Measurements from ENCODE around the gene LAMP5.

Gene LAMP5

GRCh38 chr20:9514461-9515213 lies at the start of gene LAMP5:
TSS of gene LAMP5 (plus strand) at chr20:9514590. CDS start at chr20:9514853, 263 bp downstream.
- no peak for FAIRE-seq

- FAIRE-seq = no peak
Observed at GRCh38 chr20:9467995-9468394, 46.4 kb upstream of the LAMP5 start.

GRCh38 chr20:9474835-9475415 lies 39.5 kb upstream of the LAMP5 start:
- FAIRE-seq = no peak

GRCh38 chr20:9475456-9475855 lies 38.9 kb upstream of the LAMP5 start:
- no peak for FAIRE-seq

GRCh38 chr20:9476174-9476573 lies 38.2 kb upstream of the LAMP5 start:
- no peak for FAIRE-seq

- no peak for FAIRE-seq
Observed at GRCh38 chr20:9476637-9477036, 37.8 kb upstream of the LAMP5 start.

DNA sequence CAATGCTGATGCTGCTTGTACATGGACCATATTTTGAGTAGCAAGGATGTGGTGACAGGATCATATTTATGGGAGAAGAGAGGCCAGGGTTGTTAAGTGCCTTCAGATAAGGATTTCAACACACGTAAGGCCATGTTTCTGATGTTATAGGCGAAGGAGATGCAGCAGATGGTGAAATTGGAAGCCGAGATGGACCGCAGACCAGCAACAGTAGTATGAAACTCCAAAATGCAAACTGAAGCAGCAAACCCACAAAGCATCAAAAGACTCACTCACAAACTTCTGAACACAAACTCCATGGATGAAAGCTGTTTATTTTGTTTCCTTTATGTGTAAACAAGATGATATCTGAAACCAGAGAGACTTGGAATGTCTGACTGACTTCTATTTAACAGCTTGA lies 35.6 kb upstream of the LAMP5 start:
- no peak for FAIRE-seq

- no peak for FAIRE-seq
Observed at GRCh38 chr20:9480066-9480465, 34.3 kb upstream of the LAMP5 start.

DNA sequence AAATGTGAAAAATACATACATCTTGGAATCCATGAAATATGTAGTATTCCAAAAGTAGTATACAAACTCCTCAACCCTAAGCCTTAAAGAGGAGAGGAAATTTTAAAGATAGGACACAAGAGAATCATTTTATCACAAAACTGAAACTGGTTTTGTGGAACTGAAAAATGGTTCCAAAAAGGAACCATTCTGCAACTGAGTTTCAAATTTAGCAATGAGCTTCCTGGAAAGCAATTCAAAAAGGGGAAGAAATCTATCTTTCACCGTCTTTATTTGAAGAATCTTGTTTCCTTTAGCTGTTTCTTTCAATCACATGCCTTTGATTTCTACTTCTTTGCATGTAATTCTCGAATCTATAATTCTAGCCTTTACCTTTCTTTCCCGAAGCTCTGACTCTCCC lies 32.2 kb upstream of the LAMP5 start:
- FAIRE-seq = no peak

DNA sequence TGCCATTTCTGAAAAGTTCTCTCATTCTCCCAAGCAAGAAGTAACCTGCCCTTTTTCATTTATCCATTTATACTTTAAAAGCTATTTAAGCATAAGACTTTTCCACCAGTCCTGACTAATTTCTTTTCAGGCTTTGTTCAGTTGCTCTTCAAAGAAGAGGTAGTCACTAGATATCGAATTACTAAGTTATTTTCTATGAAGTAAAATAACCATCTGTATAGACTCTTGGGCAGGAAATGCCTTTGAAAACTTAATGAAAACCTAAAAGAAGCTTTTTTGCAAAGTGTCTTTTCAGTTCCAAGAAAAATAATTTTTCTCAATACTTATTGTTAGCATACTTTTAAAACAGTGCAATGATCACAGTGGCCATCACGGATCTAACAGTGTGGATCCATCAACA lies 31.3 kb upstream of the LAMP5 start:
- no peak for FAIRE-seq

DNA sequence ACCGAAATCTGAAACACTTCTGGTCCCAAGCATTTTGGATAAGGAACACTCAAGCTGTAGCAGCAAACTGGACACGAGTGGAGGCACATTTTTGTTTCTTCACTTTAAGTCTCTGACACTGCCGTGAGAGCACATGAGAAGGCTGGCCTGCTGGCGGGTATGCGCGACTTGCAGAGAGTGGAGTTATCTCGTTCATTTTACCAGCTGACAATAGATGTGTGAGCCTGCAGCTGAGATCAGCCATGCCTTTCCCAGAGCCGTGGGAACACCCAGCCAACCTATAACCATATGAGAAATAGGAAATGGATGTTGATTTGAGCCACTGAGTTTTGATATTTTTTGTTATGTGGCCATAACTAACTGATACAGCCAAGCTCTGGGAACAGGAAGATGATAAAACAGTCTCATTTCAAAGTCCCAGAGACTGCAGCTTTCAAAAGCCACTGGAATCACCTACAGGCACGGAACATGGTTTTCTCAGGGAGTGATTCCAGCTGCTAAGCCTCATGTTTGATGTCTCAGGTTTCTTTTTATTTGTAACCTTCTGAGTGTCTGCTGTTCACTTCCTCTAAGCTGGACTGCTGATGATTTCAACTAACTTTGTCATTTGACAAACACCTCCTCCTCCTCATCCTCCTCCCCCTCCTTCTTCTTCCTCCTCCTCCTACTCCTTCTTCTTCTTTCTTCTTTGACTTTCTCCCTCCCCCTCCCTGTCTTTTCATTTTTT lies 28.6 kb upstream of the LAMP5 start:
- FAIRE-seq = no peak

DNA sequence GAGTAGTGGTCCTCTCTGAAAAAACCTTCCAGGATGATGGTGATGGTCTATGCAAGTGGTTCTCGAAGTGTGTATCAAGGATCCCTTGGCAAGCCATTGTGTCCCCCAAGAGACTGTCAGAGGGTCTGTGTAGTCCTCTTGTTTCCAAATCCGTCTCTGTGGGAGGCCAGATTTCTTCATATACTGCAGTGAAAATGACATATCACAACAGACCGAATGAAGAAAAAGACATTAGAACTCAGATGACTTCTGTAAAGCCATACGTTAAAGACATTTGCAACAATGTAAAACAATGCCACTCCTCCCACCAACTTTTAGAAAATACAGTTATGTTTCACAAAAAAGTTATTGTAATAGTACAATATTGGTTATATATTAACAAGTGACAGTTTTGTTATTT lies 27.2 kb upstream of the LAMP5 start:
- no peak for FAIRE-seq

DNA sequence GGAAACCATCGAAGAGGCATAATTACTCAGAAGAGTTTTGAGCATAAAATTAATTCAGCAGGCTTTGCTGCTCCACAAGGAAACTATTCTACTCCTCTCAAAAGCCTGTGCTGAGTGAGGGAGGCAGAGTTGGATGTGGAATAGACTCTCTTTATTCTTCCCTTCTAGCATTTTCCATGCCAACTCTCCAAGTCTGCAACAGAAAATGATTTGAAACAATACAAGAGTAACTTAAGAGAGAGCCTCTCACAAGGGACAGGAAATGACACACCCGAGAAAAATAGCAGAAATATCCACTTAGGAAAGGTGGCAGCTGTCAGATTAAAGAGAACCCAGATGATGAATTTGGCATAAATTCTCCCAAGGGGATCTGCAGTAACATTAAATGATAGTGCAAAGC lies 26.3 kb upstream of the LAMP5 start:
- no peak for FAIRE-seq

DNA sequence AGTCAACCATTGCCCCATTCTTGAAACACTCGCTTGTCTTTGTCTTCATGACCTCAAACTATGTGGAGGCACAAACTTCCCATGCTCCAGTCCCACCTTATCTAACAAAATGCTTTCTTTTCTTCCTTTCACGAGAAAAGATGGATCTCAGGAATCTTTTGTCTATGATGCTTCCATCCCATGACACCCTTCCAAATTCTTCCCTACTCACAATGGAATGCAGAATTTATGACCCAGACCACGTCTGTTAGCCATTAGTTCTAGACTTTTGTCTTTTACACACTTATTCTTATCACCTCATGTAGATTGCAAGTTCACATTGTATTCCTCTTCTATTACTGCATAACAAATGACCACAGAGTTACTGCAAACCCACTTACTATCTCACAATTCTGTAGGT lies 24.2 kb upstream of the LAMP5 start:
- FAIRE-seq = no peak

GRCh38 chr20:9490631-9491030 lies 23.8 kb upstream of the LAMP5 start:
- FAIRE-seq = no peak

DNA sequence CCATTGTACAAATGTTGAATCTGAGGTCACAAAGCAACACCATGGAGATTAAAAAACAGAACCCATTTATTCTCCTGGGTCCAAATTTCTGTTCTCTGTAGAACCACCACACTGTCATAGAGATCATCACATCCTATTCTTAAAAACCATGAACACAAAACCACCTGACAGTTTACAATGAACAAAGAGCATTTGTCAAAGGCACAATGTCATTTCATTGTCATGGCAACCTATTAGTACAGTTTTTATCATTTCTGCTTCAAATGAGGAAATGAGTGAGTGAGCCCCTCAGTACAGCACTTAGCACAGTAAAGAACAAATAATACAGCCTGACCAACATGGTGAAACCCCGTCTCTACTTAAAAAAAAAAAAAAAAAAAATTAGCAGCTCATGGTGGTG lies 23.1 kb upstream of the LAMP5 start:
- no peak for FAIRE-seq

- no peak for FAIRE-seq
Observed at GRCh38 chr20:9492067-9492466, 22.3 kb upstream of the LAMP5 start.

DNA sequence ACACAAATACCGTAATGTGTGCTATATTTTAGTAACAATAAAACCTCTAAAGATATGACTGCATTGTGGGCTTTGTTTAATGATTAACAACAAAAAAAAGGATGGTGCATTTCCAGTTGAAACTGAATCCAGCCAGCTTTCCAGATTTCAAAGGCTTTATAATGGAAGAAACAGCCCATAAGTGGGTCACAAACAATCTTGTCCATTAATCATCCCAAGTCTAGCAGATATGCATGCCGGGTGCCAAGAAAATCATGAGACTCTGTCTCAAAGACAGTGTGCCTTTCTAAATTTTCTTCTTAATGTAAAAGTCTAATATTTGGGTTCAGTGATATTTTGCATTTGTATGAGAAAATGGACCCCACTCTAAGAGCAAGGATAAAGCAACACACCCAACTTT lies 20.6 kb upstream of the LAMP5 start:
- no peak for FAIRE-seq

- FAIRE-seq = no peak
Observed at GRCh38 chr20:9495701-9496100, 18.7 kb upstream of the LAMP5 start.

DNA sequence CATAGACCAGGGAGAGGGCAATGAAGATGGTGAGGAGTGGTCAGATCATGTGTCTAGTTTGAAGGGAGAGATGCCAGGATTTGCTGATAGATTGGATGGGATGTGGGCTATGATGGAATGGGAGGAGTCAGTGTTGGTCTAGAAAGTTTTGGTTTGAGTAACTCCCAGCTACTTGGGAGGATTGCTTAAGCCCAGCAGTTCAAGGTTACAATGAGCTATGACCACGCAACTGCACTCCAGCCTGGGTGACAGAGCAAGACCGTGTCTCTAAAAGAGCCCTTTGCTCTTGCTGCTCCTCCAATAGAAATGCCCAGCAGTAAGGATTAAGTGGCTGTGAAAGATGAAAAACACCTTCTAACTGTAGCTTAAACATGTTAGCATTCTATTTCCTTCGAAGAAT lies 18.2 kb upstream of the LAMP5 start:
- FAIRE-seq = no peak

DNA sequence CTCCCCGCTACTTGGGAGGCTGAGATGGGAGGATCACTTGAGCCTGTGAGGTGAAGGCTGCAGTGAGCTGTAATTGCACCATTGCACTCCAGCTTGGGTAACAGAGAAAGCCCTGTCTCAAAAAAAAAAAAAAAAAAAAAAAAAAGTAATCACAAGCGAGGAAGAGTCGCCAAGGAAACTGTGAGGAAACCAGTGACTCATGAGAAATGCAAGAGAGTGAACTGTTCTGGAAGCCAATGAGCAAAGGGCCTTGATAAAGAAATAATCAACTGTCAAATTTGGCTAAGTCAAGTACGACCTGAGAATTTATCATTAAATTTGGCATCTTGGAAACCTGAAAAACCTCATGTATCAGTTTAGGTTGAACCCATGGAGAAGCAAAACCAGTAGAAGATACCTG lies 16.1 kb upstream of the LAMP5 start:
- FAIRE-seq = no peak

DNA sequence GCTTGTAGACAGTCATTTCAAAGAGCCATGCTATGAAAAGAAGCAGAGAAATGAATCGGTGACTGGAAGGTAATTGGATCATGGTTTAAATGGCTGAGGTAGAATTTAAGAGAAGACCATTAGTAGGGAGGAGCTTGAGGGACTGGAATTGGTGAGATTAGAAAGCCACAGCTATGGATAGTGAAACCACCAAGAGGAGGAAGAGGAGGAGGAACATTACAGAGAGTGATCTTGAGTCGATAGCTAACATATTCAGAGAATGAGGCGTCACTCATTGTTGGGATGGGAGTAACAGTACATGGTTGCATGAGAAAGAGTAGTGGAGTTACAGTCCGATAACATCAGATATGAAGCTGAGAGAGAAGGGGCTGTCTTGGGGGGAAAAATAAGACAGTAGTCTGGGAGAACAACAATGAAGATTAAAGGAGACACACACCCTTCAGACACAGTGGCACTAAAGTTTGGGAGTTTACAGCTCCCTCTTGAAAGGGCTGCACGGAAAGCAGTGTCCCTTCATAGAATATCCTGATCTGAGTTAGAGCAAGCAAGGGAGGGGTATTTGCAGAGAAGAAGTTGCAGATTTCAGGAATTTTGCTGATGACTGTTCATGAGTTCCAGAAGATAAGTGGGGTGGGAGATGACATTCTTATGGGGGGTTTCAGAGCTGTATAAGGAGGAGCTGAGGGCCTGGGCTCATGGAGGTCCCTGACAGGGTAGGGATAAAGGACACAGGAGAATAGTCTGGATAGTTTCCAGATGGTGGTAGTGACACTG lies 15.1 kb upstream of the LAMP5 start:
- FAIRE-seq = no peak

GRCh38 chr20:9500121-9500520 lies 14.3 kb upstream of the LAMP5 start:
- no peak for FAIRE-seq
